Keratinocyte (primary cell): Measurements from ENCODE around the gene ITPK1.

ENCODE experiments used
- EZH2 ChIP-seq: IDR thresholded peaks from one replicate; pipeline ENCODE4 v1.6.1; 2012; ENCODE audit warnings: inconsistent platforms, mild to moderate bottlenecking, low read length, moderate library complexity
- TF ChIP-seq, protein P1 (sequence below), 3 experiments: IDR thresholded peaks in 1 of 3; conservative IDR thresholded peaks in 1 of 3; optimal IDR thresholded peaks in 1 of 3; 2 replicates in 2 of 3; 3 replicates in 1 of 3; pipeline versions ENCODE3 to v1.5.1; 2011; ENCODE audit warnings: low read length in 3 of 3, mild to moderate bottlenecking in 3 of 3, moderate library complexity in 2 of 3, control low read depth in 1 of 3, inconsistent platforms in 1 of 3; ENCODE audit not compliant: insufficient read depth in 2 of 3; ENCODE audit errors: extremely low read depth in 1 of 3

DNA sequence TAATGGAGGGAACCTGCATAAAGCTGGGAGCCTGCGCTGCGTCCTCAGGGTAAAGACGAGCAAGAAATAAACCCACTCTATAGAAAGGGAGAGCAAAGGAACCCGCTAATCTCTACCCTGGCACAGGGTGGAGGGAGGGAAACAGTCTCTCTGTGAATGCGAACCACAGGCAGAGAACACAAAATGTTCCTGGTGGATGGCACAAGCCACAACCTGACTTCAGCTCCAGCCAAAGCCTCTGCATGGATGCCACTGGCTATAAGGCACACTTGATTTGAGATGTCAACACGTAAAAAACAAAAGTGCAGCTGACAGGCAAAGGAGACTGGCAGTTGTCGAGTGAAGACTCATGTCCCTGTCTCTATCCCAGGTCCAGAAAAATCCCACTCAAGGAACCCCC is 160.3 kb downstream of the ITPK1 start:
- TF ChIP-seq, protein P1, sequence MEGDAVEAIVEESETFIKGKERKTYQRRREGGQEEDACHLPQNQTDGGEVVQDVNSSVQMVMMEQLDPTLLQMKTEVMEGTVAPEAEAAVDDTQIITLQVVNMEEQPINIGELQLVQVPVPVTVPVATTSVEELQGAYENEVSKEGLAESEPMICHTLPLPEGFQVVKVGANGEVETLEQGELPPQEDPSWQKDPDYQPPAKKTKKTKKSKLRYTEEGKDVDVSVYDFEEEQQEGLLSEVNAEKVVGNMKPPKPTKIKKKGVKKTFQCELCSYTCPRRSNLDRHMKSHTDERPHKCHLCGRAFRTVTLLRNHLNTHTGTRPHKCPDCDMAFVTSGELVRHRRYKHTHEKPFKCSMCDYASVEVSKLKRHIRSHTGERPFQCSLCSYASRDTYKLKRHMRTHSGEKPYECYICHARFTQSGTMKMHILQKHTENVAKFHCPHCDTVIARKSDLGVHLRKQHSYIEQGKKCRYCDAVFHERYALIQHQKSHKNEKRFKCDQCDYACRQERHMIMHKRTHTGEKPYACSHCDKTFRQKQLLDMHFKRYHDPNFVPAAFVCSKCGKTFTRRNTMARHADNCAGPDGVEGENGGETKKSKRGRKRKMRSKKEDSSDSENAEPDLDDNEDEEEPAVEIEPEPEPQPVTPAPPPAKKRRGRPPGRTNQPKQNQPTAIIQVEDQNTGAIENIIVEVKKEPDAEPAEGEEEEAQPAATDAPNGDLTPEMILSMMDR (optimal IDR thresholded peaks at IDR 0.05 in 1 of 3, IDR thresholded peaks at IDR 0.05 in 1 of 3, conservative IDR thresholded peaks at IDR 0.05 in 1 of 3; ENCODE audit: extremely low read depth in 1 of 3, insufficient read depth in 2 of 3, low read length in 3 of 3): no peak
- no peak for TF ChIP-seq EZH2
